ENCODE data around the gene HSF2BP. TPM values are rescaled to one million over a fixed set of nuclear protein-coding genes. Genes with fewer than 3 reads are reported as not detected.

Gene HSF2BP
- polyA plus RNA-seq, 1 donor from 2014 or later: 0.89 TPM

DNA sequence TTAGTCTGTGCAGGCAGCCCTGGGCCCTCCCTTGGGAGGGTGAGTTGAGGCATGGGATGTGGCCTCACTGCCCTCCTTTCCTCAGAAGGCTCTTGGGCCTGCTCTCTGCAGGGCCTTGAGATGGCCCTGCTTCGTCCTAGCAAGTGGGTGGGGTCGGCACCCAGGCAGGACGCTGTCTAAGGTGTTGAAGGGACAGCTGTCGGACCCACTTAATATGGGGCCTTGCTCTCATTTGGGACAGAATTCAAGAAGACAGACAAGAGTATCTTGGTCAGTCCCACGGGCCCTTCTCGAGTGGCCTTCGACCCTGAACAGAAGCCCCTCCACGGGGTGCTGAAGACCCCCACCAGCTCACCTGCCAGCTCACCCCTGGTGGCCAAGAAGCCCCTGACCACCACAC lies 33.7 kb upstream of the HSF2BP start:
- no peak overlapping the region for H3K4me3 ChIP-seq (ENCODE audit: low read length)
- no peaks in the 10 kb centered on the region for H3K27me3 ChIP-seq (ENCODE audit: insufficient read depth, low read depth, low read length)

DNA sequence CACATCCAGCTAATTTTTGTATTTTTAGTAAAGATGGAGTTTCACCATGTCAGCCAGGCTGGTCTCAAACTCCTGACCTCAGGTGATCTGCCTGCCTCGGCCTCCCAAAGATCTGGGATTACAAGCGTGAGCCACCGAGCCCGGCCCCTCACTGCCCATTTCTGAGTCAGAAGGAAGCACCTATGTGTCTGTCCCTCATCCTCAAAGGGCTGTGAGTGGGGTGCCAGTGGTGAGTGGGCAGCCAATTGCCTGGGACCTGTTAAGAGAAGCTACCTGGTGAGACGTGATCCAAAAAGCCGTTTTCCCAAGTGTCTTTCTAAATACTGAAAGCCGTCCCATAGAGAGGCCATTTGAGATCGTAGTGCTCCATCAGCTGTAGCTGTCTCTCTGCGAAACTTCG lies 32.5 kb upstream of the HSF2BP start:
- Histone ChIP-seq H3K27ac (ENCODE audit: low read length) (no peak overlapping the region), H3K9ac (ENCODE audit: low read length) (no peak overlapping the region), H3K9me3 (ENCODE audit: low read length) (no peaks in the 10 kb centered on the region), H3K9me2 (ENCODE audit: insufficient read depth, low read length) (no peaks in the 10 kb centered on the region), H3K4me3 (ENCODE audit: low read length) (no peak overlapping the region), H3K36me3 (ENCODE audit: insufficient read depth, low read length) (no peaks in the 10 kb centered on the region), H4K20me1 (ENCODE audit: insufficient read depth) (no peaks in the 10 kb centered on the region), H3K27me3 (ENCODE audit: insufficient read depth, low read depth, low read length) (no peaks in the 10 kb centered on the region), H3K79me2 (replicated peaks; ENCODE audit: insufficient read depth, low read length) (no peaks in the 10 kb centered on the region), H2AFZ (ENCODE audit: low read depth, low read length) (no peak overlapping the region), H3K4me2 (ENCODE audit: low read length) (no peak overlapping the region), H3F3A (ENCODE audit: insufficient read depth, low read length, poor library complexity, severe bottlenecking) (no peaks in the 10 kb centered on the region)
- TF ChIP-seq RAD21 (conservative IDR thresholded peaks at IDR 0.05): no peak
- no peak for TF ChIP-seq EZH2 (IDR thresholded peaks at IDR 0.05; ENCODE audit: borderline replicate concordance, insufficient read depth, low read length, poor library complexity, severe bottlenecking)
- TF ChIP-seq, protein P1, sequence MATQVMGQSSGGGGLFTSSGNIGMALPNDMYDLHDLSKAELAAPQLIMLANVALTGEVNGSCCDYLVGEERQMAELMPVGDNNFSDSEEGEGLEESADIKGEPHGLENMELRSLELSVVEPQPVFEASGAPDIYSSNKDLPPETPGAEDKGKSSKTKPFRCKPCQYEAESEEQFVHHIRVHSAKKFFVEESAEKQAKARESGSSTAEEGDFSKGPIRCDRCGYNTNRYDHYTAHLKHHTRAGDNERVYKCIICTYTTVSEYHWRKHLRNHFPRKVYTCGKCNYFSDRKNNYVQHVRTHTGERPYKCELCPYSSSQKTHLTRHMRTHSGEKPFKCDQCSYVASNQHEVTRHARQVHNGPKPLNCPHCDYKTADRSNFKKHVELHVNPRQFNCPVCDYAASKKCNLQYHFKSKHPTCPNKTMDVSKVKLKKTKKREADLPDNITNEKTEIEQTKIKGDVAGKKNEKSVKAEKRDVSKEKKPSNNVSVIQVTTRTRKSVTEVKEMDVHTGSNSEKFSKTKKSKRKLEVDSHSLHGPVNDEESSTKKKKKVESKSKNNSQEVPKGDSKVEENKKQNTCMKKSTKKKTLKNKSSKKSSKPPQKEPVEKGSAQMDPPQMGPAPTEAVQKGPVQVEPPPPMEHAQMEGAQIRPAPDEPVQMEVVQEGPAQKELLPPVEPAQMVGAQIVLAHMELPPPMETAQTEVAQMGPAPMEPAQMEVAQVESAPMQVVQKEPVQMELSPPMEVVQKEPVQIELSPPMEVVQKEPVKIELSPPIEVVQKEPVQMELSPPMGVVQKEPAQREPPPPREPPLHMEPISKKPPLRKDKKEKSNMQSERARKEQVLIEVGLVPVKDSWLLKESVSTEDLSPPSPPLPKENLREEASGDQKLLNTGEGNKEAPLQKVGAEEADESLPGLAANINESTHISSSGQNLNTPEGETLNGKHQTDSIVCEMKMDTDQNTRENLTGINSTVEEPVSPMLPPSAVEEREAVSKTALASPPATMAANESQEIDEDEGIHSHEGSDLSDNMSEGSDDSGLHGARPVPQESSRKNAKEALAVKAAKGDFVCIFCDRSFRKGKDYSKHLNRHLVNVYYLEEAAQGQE (IDR thresholded peaks at IDR 0.05; ENCODE audit: borderline replicate concordance): no peak
- TF ChIP-seq MXI1 (conservative IDR thresholded peaks at IDR 0.05; ENCODE audit: poor library complexity, severe bottlenecking): no peak
- TF ChIP-seq POLR2AphosphoS5 (IDR thresholded peaks at IDR 0.05): no peak
- TF ChIP-seq SMC3 (conservative IDR thresholded peaks at IDR 0.05; ENCODE audit: poor library complexity): no peak
- TF ChIP-seq TAF1 (IDR thresholded peaks at IDR 0.05; ENCODE audit: low read depth): no peak
- no peak for TF ChIP-seq EP300 (conservative IDR thresholded peaks at IDR 0.05; ENCODE audit: poor library complexity, severe bottlenecking)
- TF ChIP-seq, protein P2, sequence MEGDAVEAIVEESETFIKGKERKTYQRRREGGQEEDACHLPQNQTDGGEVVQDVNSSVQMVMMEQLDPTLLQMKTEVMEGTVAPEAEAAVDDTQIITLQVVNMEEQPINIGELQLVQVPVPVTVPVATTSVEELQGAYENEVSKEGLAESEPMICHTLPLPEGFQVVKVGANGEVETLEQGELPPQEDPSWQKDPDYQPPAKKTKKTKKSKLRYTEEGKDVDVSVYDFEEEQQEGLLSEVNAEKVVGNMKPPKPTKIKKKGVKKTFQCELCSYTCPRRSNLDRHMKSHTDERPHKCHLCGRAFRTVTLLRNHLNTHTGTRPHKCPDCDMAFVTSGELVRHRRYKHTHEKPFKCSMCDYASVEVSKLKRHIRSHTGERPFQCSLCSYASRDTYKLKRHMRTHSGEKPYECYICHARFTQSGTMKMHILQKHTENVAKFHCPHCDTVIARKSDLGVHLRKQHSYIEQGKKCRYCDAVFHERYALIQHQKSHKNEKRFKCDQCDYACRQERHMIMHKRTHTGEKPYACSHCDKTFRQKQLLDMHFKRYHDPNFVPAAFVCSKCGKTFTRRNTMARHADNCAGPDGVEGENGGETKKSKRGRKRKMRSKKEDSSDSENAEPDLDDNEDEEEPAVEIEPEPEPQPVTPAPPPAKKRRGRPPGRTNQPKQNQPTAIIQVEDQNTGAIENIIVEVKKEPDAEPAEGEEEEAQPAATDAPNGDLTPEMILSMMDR (IDR thresholded peaks at IDR 0.05; ENCODE audit: poor library complexity, severe bottlenecking): no peak

More for the DNA sequence above, 33.7 kb upstream of the HSF2BP start:
- Histone ChIP-seq H4K20me1 (ENCODE audit: insufficient read depth) (no peaks in the 10 kb centered on the region), H3K9me2 (ENCODE audit: insufficient read depth, low read length) (no peaks in the 10 kb centered on the region), H3K9me3 (ENCODE audit: low read length) (no peaks in the 10 kb centered on the region), H3K27ac (ENCODE audit: low read length) (no peak overlapping the region), H3K36me3 (ENCODE audit: insufficient read depth, low read length) (no peaks in the 10 kb centered on the region), H3K9ac (ENCODE audit: low read length) (no peak overlapping the region), H3F3A (ENCODE audit: insufficient read depth, low read length, poor library complexity, severe bottlenecking) (no peaks in the 10 kb centered on the region), H3K79me2 (replicated peaks; ENCODE audit: insufficient read depth, low read length) (no peaks in the 10 kb centered on the region), H3K4me2 (ENCODE audit: low read length) (no peak overlapping the region), H2AFZ (ENCODE audit: low read depth, low read length) (no peak overlapping the region)
- TF ChIP-seq EZH2 (IDR thresholded peaks at IDR 0.05; ENCODE audit: borderline replicate concordance, insufficient read depth, low read length, poor library complexity, severe bottlenecking) (no peak), RAD21 (conservative IDR thresholded peaks at IDR 0.05) (no peak), EP300 (conservative IDR thresholded peaks at IDR 0.05; ENCODE audit: poor library complexity, severe bottlenecking) (no peak), SMC3 (conservative IDR thresholded peaks at IDR 0.05; ENCODE audit: poor library complexity) (no peak), TAF1 (IDR thresholded peaks at IDR 0.05; ENCODE audit: low read depth) (no peak), POLR2AphosphoS5 (IDR thresholded peaks at IDR 0.05) (no peak), MXI1 (conservative IDR thresholded peaks at IDR 0.05; ENCODE audit: poor library complexity, severe bottlenecking) (no peak)
- TF ChIP-seq, protein P1 (IDR thresholded peaks at IDR 0.05; ENCODE audit: borderline replicate concordance): no peak
- TF ChIP-seq, protein P2 (IDR thresholded peaks at IDR 0.05; ENCODE audit: poor library complexity, severe bottlenecking): no peak
